Astrocyte of the cerebellum (primary cell): ENCODE measurements around the gene CCDC17.

Source experiments
- DNase-seq: peaks from one replicate; pipeline ENCODE4 v3.0.0-alpha.2; 2011; ENCODE audit warnings: low read depth
- H3K4me3 ChIP-seq: 2 replicates; pipeline ENCODE4 v1.5.1; 2011; ENCODE audit warnings: mild to moderate bottlenecking, low read depth, low read length, moderate library complexity
- CTCF ChIP-seq: IDR thresholded peaks from 2 replicates; pipeline ENCODE4 v1.5.1; 2012; ENCODE audit warnings: low read length, low read depth, moderate library complexity, mild to moderate bottlenecking; ENCODE audit errors: missing control alignments
- in situ Hi-C: cut with HindIII; loops from 2 replicates; pipeline ENCODE4 v1.10.0; 2017; ENCODE audit warnings: low sequenced_read_pairs

Gene CCDC17

GRCh38 chr1:45623972-45624371 is at the start of gene CCDC17:
CCDC17 (minus strand) TSS chr1:45624054; CDS start chr1:45623909, 145 bp downstream.
- DNase-seq, result no peak
- H3K4me3 ChIP-seq, result no peak within 1 kb of the TSS
- TF ChIP-seq CTCF, result no peak
- in situ Hi-C loops, result no loop called here

- H3K4me3 ChIP-seq, result no peak overlapping the region
- DNase-seq, result no peak
- TF ChIP-seq CTCF, result no peak
- in situ Hi-C loops, result no loop called here
These were observed 46.2 kb upstream of the CCDC17 start for GRCh38 chr1:45669859-45670655.

GRCh38 chr1:45669379-45669778 is 45.5 kb upstream of the CCDC17 start:
- TF ChIP-seq CTCF, result no peak
- H3K4me3 ChIP-seq, result no peak overlapping the region
- no peak for DNase-seq
- in situ Hi-C loops, result no loop called here

- no peak overlapping the region for H3K4me3 ChIP-seq
- DNase-seq, result no peak
- in situ Hi-C loops, result no loop called here
- TF ChIP-seq CTCF, result no peak
These were observed 44.7 kb upstream of the CCDC17 start for GRCh38 chr1:45668526-45668925.

- in situ Hi-C loops, result no loop called here
- H3K4me3 ChIP-seq, result no peak overlapping the region
- no peak for TF ChIP-seq CTCF
- DNase-seq, result no peak
These were observed 43.7 kb upstream of the CCDC17 start for GRCh38 chr1:45667321-45668111.

GRCh38 chr1:45666836-45667235 is 43.0 kb upstream of the CCDC17 start:
- in situ Hi-C loops, result no loop called here
- no peak for TF ChIP-seq CTCF
- H3K4me3 ChIP-seq, result no peak overlapping the region
- no peak for DNase-seq
